ENCODE results near the gene ZNF678. TPM values are rescaled to one million over a fixed set of nuclear protein-coding genes. Genes with fewer than 3 reads are reported as not detected.

ZNF678 gene
- total RNA-seq, 4 donors from 2014 or later = 2.3 to 7.3 (median 4.9) TPM

- ATAC-seq (no peak), DNase-seq (no peak)
- Histone ChIP-seq H3K9me3 (no peaks in the 10 kb centered on the region), H3K27me3 (no peaks in the 10 kb centered on the region), H3K36me3 (no peaks in the 10 kb centered on the region), H3K4me1 (peaks cover 5 to 14% of the 10 kb centered on the region in 2 donors), H3K27ac (no peak overlapping the region), H3K4me3 (no peak overlapping the region)
- TF ChIP-seq POLR2A (IDR thresholded peaks at IDR 0.05) (no peak), CTCF (IDR thresholded peaks at IDR 0.05 in 4 of 5, conservative IDR thresholded peaks at IDR 0.05 in 1 of 5) (no peak)
- intact Hi-C loops (cut with DNase I; ENCODE audit: low total_unique reads) = loop anchor here (10.0 kb wide), 1 partner anchor 209 kb away; no protein-coding TSS in a partner anchor
- in situ Hi-C loops (cut with MboI; ENCODE audit: low sequenced_read_pairs in 4 of 4) = loop anchor here in 1 of 4 donors (10.0 kb wide), 1 partner anchor 61 kb away; no protein-coding TSS in a partner anchor
These were observed 18.0 kb upstream of the ZNF678 start for GRCh38 chr1:227545361-227545760.

- in situ Hi-C loops (cut with MboI; ENCODE audit: low sequenced_read_pairs in 4 of 4) = loop anchor here in 1 of 4 donors (10.0 kb wide), 1 partner anchor 61 kb away; no protein-coding TSS in a partner anchor
- H3K4me3 ChIP-seq = no peak overlapping the region
- peaks cover 5 to 14% of the 10 kb centered on the region in 2 donors for H3K4me1 ChIP-seq
- no peak overlapping the region for H3K27ac ChIP-seq
- no peaks in the 10 kb centered on the region for H3K9me3 ChIP-seq
- no peaks in the 10 kb centered on the region for H3K27me3 ChIP-seq
- no peak for TF ChIP-seq CTCF (IDR thresholded peaks at IDR 0.05 in 4 of 5, conservative IDR thresholded peaks at IDR 0.05 in 1 of 5)
- TF ChIP-seq POLR2A (IDR thresholded peaks at IDR 0.05) = no peak
- intact Hi-C loops (cut with DNase I; ENCODE audit: low total_unique reads) = loop anchor here (10.0 kb wide), 1 partner anchor 209 kb away; no protein-coding TSS in a partner anchor
- ATAC-seq (no peak), DNase-seq (no peak)
- H3K36me3 ChIP-seq = no peaks in the 10 kb centered on the region
These were observed 17.3 kb upstream of the ZNF678 start for GRCh38 chr1:227546059-227546458.

- peaks cover 5 to 10% of the 10 kb centered on the region in 2 donors for H3K4me1 ChIP-seq
- in situ Hi-C loops (cut with MboI; ENCODE audit: low sequenced_read_pairs in 4 of 4) = loop anchor here in 1 of 4 donors (10.0 kb wide), 1 partner anchor 62 kb away; no protein-coding TSS in a partner anchor
- intact Hi-C loops (cut with DNase I; ENCODE audit: low total_unique reads) = loop anchor here (10.0 kb wide), 1 partner anchor 208 kb away; no protein-coding TSS in a partner anchor
- no peaks in the 10 kb centered on the region for H3K27me3 ChIP-seq
- TF ChIP-seq POLR2A (IDR thresholded peaks at IDR 0.05) (no peak), CTCF (IDR thresholded peaks at IDR 0.05 in 4 of 5, conservative IDR thresholded peaks at IDR 0.05 in 1 of 5) (no peak)
- no peaks in the 10 kb centered on the region for H3K36me3 ChIP-seq
- DNase-seq (no peak), ATAC-seq (no peak)
- H3K4me3 ChIP-seq = no peak overlapping the region
- no peaks in the 10 kb centered on the region for H3K9me3 ChIP-seq
- H3K27ac ChIP-seq = no peak overlapping the region
These were observed 16.6 kb upstream of the ZNF678 start for GRCh38 chr1:227546598-227547309.

- Histone ChIP-seq H3K4me3 (no peak overlapping the region), H3K36me3 (no peaks in the 10 kb centered on the region), H3K9me3 (no peaks in the 10 kb centered on the region), H3K4me1 (peaks cover 5 to 10% of the 10 kb centered on the region in 2 donors), H3K27me3 (no peaks in the 10 kb centered on the region), H3K27ac (no peak overlapping the region)
- TF ChIP-seq CTCF (IDR thresholded peaks at IDR 0.05 in 4 of 5, conservative IDR thresholded peaks at IDR 0.05 in 1 of 5) (no peak), POLR2A (IDR thresholded peaks at IDR 0.05) (no peak)
- ATAC-seq (no peak), DNase-seq (no peak)
- in situ Hi-C loops (cut with MboI; ENCODE audit: low sequenced_read_pairs in 4 of 4) (loop anchor here in 1 of 4 donors (10.0 kb wide), 1 partner anchor 63 kb away; no protein-coding TSS in a partner anchor), intact Hi-C loops (cut with DNase I; ENCODE audit: low total_unique reads) (loop anchor here (10.0 kb wide), 1 partner anchor 207 kb away; no protein-coding TSS in a partner anchor)
These were observed 15.8 kb upstream of the ZNF678 start for GRCh38 chr1:227547310-227548118.
